Measurements from ENCODE around the gene PHIP.

- TF ChIP-seq POLR2A (IDR thresholded peaks at IDR 0.05; ENCODE audit: low read length), result no peak
- no peak for TF ChIP-seq GATA1 (IDR thresholded peaks at IDR 0.05; ENCODE audit: low read depth, low read length)
Observed at GRCh38 chr6:79062708-79063107, 15.3 kb downstream of the PHIP start.
